Common myeloid progenitor, CD34-positive (primary cell): ENCODE measurements around the gene CASP2.

Source experiments
- CTCF ChIA-PET: fragments of 350-600 bp; sonication (Branson Sonifier 250); formaldehyde crosslinking; loops from one replicate; lab custom pipeline; 2021; ENCODE audit warnings: antibody characterized with exemption; lab: Charles Lee
- POLR2A ChIA-PET: fragments of 350-600 bp; sonication (Branson Sonifier 250); formaldehyde crosslinking; loops from one replicate; lab custom pipeline; 2021; ENCODE audit warnings: antibody characterized with exemption; lab: Charles Lee
- DNase-seq, 3 donors: peaks; one replicate each; pipeline versions ENCODE4 v3.0.0 to v3.0.0-alpha.2; 2013
- H3K27ac ChIP-seq, 2 experiments: 1 replicate in 1 of 2; 2 replicates in 1 of 2; pipeline ENCODE4 v1.7.0; 2013; ENCODE audit warnings: inconsistent platforms in 2 of 2, low read length in 2 of 2, mild to moderate bottlenecking in 2 of 2, low read depth in 1 of 2, moderate library complexity in 1 of 2; ENCODE audit not compliant: severe bottlenecking in 2 of 2, insufficient read depth in 1 of 2, poor library complexity in 1 of 2
- H3K27me3 ChIP-seq, 5 experiments: replicated peaks in 2 of 5; 1 replicate in 3 of 5; 2 replicates in 2 of 5; pipeline versions ENCODE4 v1.6.1 to v1.7.0; 2013; ENCODE audit warnings: low read length in 4 of 5, mild to moderate bottlenecking in 2 of 5, moderate library complexity in 2 of 5, inconsistent platforms in 1 of 5; ENCODE audit not compliant: insufficient read depth in 5 of 5, control insufficient read depth in 4 of 5
- H3K36me3 ChIP-seq, 4 experiments: 1 replicate in 2 of 4; 2 replicates in 2 of 4; pipeline versions ENCODE4 v1.6.1 to v1.7.0; 2013; ENCODE audit warnings: low read length in 3 of 4, control low read depth in 1 of 4, mild to moderate bottlenecking in 1 of 4; ENCODE audit not compliant: control insufficient read depth in 4 of 4, insufficient read depth in 4 of 4
- H3K4me1 ChIP-seq, 4 experiments: 1 replicate in 3 of 4; 2 replicates in 1 of 4; pipeline versions ENCODE4 v1.6.1 to v1.7.1; 2013; ENCODE audit warnings: low read length in 3 of 4, mild to moderate bottlenecking in 3 of 4, control low read depth in 1 of 4, inconsistent platforms in 1 of 4, moderate library complexity in 1 of 4; ENCODE audit not compliant: control insufficient read depth in 4 of 4, insufficient read depth in 4 of 4; ENCODE audit errors: control extremely low read depth in 1 of 4
- H3K4me3 ChIP-seq, 7 experiments: 1 replicate in 4 of 7; 2 replicates in 3 of 7; pipeline versions ENCODE4 v1.5.1 to v1.7.0; 2013; ENCODE audit warnings: mild to moderate bottlenecking in 7 of 7, low read length in 6 of 7, moderate library complexity in 6 of 7, inconsistent platforms in 2 of 7, low read depth in 2 of 7, control low read depth in 1 of 7; ENCODE audit not compliant: insufficient read depth in 4 of 7, control insufficient read depth in 1 of 7; ENCODE audit errors: extremely low read depth in 1 of 7
- H3K9me3 ChIP-seq, 5 experiments: 1 replicate in 4 of 5; 2 replicates in 1 of 5; pipeline versions ENCODE4 v1.6.1 to v1.7.1; 2013; ENCODE audit warnings: low read length in 4 of 5, mild to moderate bottlenecking in 2 of 5, inconsistent platforms in 1 of 5, low read depth in 1 of 5, moderate library complexity in 1 of 5; ENCODE audit not compliant: control insufficient read depth in 4 of 5, insufficient read depth in 2 of 5; ENCODE audit errors: control extremely low read depth in 1 of 5
- WGBS: methylation state at CpG from one replicate; pipeline ENCODE4 v1.1.5; 2013; ENCODE audit not compliant: insufficient coverage; 5-methylcytosine and 5-hydroxymethylcytosine counted together

CASP2 gene

DNA sequence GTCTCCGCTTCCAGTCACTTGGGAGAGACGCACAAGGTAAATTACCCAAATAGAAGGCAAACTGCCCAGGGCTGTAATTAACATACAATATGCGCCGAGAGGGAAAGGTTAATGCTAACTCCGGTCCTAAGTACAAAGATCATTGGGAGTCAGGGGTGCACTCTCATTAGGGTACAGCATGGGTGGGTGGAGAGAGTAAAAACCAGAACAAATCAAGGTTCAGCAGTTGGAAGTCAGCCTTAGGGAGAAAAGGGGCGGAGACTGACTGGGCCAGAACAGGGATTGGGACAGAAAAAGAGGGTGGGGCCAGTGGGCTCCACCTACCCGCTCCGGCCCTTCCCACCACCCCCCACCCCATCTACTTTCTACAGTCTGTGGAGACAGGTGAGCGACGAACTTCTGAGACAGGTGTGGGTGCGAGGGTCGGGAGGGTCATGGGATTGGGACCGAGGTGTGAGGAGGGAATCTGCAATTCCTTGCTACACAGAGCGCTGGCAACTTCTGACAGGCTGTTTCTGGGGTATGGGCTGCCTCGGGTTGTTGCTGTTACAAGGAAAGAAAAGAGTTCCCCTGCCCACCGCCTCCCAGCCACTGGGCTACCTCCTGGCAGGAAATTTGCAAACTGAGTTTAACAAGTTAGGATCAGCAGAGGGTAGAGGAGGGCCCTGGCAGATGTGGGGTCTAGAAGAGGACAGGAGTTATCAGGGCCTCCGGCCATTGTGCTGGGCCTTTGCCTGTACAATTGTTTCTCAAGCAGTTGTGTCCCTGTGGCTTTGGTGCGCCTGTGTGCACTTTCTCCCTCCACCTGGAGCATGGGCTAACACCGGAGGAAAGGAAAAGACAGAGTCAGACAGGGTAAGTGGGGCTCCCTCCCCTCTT lies 3.3 kb upstream of the CASP2 start, which contains the start of gene TMEM139:
Gene TMEM139, plus strand, starts transcription at position 368 of the 879 bp plus-strand sequence. CDS start 1,000 bp downstream, outside the sequence.
- CTCF ChIA-PET: no interaction called here

DNA sequence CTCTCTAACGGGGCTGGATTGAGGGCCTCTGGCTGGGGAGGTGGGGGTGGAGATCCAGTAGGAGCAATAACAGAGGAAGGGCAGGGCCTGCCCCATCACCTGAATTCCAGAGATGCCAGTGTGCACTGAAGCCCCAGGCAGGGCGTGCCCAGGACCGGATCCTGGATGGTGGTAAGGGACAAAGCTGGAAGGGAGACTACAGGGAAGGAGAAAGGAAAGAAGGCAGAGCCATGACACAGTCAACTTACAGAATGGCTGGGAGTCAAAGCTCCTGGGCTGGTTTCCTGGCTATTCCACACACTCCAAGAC lies 2.7 kb upstream of the CASP2 start:
- no peak overlapping the region for H3K27ac ChIP-seq
- no peak overlapping the region for H3K4me3 ChIP-seq
- H3K36me3 ChIP-seq: peaks cover 0 to 8% (median 0%) of the 10 kb centered on the region in 4 experiments
- ChIA-PET POLR2A (no interaction called here), CTCF (no interaction called here)
- peaks cover 0 to 3% (median 0%) of the 10 kb centered on the region in 5 experiments for H3K9me3 ChIP-seq
- no peak for DNase-seq
- WGBS: 88% methylated on average over 2 of the region's 3 CpGs
- H3K4me1 ChIP-seq: peaks cover 9 to 25% (median 18%) of the 10 kb centered on the region in 4 experiments
- H3K27me3 ChIP-seq: no peaks in the 10 kb centered on the region

More for the DNA sequence above, 3.3 kb upstream of the CASP2 start, which contains the start of gene TMEM139:
- Histone ChIP-seq H3K36me3 (peaks cover 0 to 5% (median 0%) of the 10 kb centered on the region in 4 experiments), H3K4me1 (peaks cover 7 to 22% (median 16%) of the 10 kb centered on the region in 4 experiments), H3K27ac (no peak within 1 kb of the TSS), H3K4me3 (no peak within 1 kb of the TSS), H3K27me3 (no peaks in the 10 kb centered on the region), H3K9me3 (peaks cover 0 to 3% (median 0%) of the 10 kb centered on the region in 5 experiments)
- 97% methylated on average over 16 of the region's 19 CpGs for WGBS
- DNase-seq: no peak
- POLR2A ChIA-PET: no interaction called here

GRCh38 chr7:143285806-143286521 lies 2.2 kb upstream of the CASP2 start:
- CTCF ChIA-PET: interaction anchor here (1.2 kb wide), 2 partner anchors 13 to 71 kb away, joined by 3 to 4 read pairs; no protein-coding TSS in a partner anchor

GRCh38 chr7:143286522-143286890 lies 1.6 kb upstream of the CASP2 start:
- WGBS: 96% methylated on average over 5 of the region's 6 CpGs
- Histone ChIP-seq H3K27ac (no peak overlapping the region), H3K4me1 (peaks cover 12 to 36% (median 26%) of the 10 kb centered on the region in 4 experiments), H3K4me3 (no peak overlapping the region), H3K36me3 (peaks cover 0 to 19% (median 2%) of the 10 kb centered on the region in 4 experiments), H3K9me3 (peaks cover 0 to 3% (median 0%) of the 10 kb centered on the region in 5 experiments), H3K27me3 (no peaks in the 10 kb centered on the region)
- ChIA-PET CTCF (interaction anchor here (0.7 to 1.2 kb wide), 3 partner anchors 13 to 72 kb away, joined by 3 to 4 read pairs (median 3); no protein-coding TSS in a partner anchor), POLR2A (no interaction called here)
- no peak for DNase-seq

More at GRCh38 chr7:143285806-143286521, 2.2 kb upstream of the CASP2 start:
- no peak overlapping the region for H3K4me3 ChIP-seq
- H3K9me3 ChIP-seq: peaks cover 0 to 3% (median 0%) of the 10 kb centered on the region in 5 experiments
- POLR2A ChIA-PET: no interaction called here
- WGBS: 96% methylated on average over 11 of the region's 11 CpGs
- H3K36me3 ChIP-seq: peaks cover 0 to 14% (median 0%) of the 10 kb centered on the region in 4 experiments
- peaks cover 12 to 31% (median 23%) of the 10 kb centered on the region in 4 experiments for H3K4me1 ChIP-seq
- no peak overlapping the region for H3K27ac ChIP-seq
- no peak for DNase-seq
- no peaks in the 10 kb centered on the region for H3K27me3 ChIP-seq

DNA sequence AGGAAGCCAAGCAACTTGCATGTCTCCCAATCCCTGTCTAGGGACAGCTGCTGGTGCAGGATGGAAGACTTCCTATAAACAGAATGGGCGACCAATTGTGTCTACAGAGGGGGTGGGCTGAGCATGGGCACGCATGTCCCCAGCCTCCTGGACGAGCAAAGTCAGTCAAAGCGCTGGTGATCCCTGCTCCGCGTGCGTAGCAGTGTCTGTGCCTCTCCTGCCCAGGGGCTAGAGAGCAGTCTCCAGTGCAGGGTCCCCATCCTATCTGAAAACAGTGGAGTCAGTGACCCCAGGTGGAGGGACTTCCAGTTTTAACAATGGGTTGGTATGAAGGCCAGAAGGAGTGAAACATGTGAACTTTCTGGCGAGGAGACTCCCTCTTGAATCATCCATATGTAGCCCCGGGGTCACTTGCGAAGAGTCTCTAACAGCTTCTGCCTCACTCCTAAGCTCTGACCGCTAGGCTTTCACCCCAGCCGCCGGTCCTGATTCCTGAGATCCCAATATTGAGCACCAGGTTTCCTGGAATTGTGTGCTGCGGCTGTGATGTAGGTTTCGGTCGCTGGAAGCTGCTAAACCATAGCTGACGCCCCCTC lies 714 bp upstream of the CASP2 start:
- H3K4me3 ChIP-seq: peak overlapping the region in 3 of 7 experiments; percentile 16 to 28 (median 26)
- H3K27ac ChIP-seq: no peak overlapping the region

GRCh38 chr7:143288836-143289235 lies 685 bp downstream of the CASP2 start:
- Histone ChIP-seq H3K27me3 (no peaks in the 10 kb centered on the region), H3K4me1 (peaks cover 12 to 39% (median 28%) of the 10 kb centered on the region in 4 experiments), H3K4me3 (peak overlapping the region; percentile 81 to 92 (median 85)), H3K9me3 (peaks cover 0 to 3% (median 0%) of the 10 kb centered on the region in 5 experiments), H3K36me3 (peaks cover 9 to 34% (median 20%) of the 10 kb centered on the region in 4 experiments), H3K27ac (peak overlapping the region; percentile 74 to 87)
- ChIA-PET POLR2A (no interaction called here), CTCF (interaction anchor here (1.0 to 1.2 kb wide), 2 partner anchors 11 to 62 kb away, joined by 3 to 7 read pairs; no protein-coding TSS in a partner anchor)
- DNase-seq: no peak
- 0% methylated on average over 7 of the region's 11 CpGs for WGBS

More for the DNA sequence above, 714 bp upstream of the CASP2 start:
- Histone ChIP-seq H3K4me1 (peaks cover 12 to 36% (median 26%) of the 10 kb centered on the region in 4 experiments), H3K27me3 (no peaks in the 10 kb centered on the region), H3K36me3 (peaks cover 5 to 27% (median 9%) of the 10 kb centered on the region in 4 experiments), H3K9me3 (peaks cover 0 to 3% (median 0%) of the 10 kb centered on the region in 5 experiments)
- WGBS: 87% methylated on average over 17 of the region's 17 CpGs
- ChIA-PET CTCF (interaction anchor here (1.0 to 1.3 kb wide), 6 partner anchors 8 to 93 kb away, joined by 3 to 7 read pairs (median 3); no protein-coding TSS in a partner anchor), POLR2A (interaction anchor here (0.6 to 0.8 kb wide), 2 partner anchors 8 to 12 kb away, joined by 3 read pairs; no protein-coding TSS in a partner anchor)
- no peak for DNase-seq
